GM21515 (cell line): ENCODE data around the gene BCL7B.
"Not testable (repeated sequence)": the region's sequence is repeated elsewhere in the genome, so short reads cannot be mapped to it uniquely, and the experiment has no call there.

ENCODE experiments used
- ATAC-seq: cut with Tn5 transposase; IDR thresholded peaks from one replicate; pipeline ENCODE4 v1.9.1; 2021; ENCODE audit not compliant: unreplicated experiment

The BCL7B gene

DNA sequence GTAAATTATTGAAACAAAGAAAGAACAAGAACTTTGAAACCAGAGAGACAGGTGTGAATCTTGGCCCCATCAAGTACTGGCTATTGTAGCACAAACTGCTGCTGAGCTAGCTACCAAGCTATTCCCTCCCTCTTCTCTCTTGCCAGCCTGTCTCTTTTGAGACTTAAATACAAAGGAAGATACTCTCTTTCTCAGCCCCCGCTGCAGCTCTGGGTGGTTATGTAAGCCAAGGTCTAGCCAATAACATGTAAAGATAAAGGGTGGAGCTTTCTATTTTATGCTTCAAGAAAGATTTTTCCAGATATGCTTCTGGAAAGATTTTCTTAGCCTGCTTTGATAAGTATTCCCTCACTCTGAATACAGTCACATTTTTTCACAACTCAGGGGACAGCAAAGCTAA lies 52.6 kb downstream of the BCL7B start:
- ATAC-seq: no peak

DNA sequence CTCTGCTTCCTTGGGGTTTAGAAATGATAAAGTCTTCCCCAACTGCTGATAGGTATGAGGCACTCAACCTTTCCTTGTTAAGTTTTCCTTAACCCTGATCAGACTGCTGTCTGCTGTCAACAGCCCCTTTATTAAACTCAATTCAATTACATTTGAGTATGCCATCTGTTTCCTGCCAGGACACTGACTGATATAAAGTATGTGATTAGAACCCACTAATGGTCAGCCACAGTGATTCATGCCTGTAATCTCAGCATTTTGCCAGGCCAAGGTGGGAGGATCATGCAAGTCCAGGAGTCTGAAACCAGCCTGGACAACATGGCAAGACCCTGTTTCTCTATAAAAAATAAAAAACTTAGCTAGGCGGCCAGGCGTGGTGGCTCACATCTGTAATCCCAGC lies 53.5 kb downstream of the BCL7B start:
- ATAC-seq: no peak

DNA sequence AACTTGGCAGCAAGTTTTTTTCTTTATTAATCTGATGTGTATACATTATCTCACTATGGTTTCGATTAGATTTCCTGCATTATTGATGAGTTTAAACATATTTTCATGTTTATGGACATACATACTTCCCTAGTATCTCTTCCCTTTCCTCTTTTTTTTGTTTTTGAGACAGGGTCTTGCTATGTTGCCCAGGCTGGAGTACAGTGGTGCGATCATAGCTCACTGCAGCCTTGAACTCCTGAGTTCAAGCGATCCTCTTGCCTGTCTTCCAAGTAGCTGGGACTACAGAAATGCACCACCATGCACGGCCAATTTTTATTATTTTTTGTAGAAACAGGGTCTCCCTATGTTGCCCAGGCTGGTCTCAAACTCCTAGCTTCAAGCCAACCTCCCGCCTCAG lies 54.3 kb downstream of the BCL7B start:
- no peak for ATAC-seq

DNA sequence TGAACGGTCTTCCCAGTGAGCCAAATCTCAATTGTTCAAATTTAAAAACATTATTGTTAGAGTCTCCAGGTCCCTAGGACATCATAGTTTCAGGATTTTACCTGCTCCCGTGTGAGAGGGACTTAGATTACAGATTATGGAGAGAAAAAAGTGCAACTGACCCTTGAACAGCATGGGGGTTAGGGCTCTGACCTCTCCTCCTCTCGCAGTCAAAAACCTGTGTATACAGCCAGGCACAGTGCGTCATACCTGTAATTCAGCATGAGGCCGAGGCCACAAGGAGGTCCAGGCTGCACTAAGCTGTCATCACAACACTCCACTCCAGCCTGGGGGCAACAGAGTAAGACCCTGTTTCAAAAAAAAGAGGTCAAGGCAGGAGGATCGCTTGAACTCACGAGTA lies 60.9 kb downstream of the BCL7B start:
- ATAC-seq: no peak

DNA sequence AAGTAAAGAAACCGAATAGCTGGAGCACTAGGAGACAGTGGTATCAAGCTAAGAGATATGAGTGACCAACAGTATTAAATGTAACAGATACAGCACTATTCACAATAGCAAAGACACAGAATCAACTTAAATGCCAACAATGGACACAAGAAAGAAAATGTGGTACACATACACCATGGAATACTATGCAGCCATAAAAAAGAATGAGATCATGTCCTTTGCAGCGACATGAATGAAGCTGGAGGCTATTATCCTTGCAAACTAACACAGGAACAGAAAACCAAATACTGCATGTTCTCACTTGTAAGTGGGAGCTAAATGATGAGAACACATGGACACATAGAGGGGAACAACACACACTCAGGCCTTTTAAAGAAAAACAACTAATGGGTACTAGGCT lies 62.0 kb downstream of the BCL7B start:
- ATAC-seq: not testable (repeated sequence)

DNA sequence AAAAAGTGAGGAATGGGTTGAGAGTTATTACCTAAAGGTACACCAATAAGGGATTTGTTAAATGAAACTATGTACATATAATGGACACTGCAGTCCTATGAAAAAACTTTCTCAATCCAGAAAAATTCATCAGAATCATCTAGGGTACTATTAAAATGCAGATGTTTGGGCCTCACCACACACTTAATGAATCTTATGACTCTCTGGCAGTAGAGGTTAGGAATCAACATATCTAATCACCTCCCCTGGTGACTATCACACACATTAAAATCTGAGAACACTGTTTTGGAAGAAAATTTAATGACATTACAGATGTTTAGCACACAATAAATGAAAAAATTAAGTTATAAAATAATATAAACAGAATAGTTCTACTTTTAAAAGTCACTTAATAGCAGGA lies 67.5 kb downstream of the BCL7B start:
- ATAC-seq: no peak

DNA sequence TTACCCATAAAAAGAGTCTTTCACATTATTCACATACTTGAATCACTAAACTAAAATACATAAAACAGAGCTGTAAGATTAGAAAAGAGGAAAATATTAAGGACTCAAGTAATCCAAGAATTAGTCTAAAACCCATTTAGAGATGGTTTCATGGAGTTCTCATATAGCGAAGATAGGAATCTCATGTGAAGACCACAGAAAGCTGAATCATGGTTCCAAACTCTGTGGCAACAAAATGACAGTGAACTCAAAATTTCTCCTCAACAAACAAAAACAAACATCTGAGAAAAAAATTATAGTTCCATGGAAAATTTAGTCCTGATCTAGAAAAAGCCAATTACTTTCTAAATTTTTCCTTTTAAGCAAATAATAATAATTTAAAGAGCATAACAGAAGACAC lies 70.0 kb downstream of the BCL7B start:
- ATAC-seq: no peak
